Progenitor cell of endocrine pancreas (in vitro differentiated cells): ENCODE data around the gene C12orf56. TPM values are rescaled to one million over a fixed set of nuclear protein-coding genes. Genes with fewer than 3 reads are reported as not detected.
A peak's percentile ranks its signal among the peaks of the same experiment; 100 is the strongest.
"Not testable (repeated sequence)": the region's sequence is repeated elsewhere in the genome, so short reads cannot be mapped to it uniquely, and the experiment has no call there.

Experiments
- DNase-seq: peaks from one replicate; pipeline ENCODE4 v3.0.0; 2021; ENCODE audit warnings: low spot score; ENCODE audit not compliant: unreplicated experiment
- H3K27ac Mint-ChIP-seq: 2 replicates; pipeline ENCODE4 v1.8.0; 2021; ENCODE audit warnings: mild to moderate bottlenecking, moderate library complexity, mixed read lengths
- H3K27me3 Mint-ChIP-seq: 2 replicates; pipeline ENCODE4 v1.8.0; 2021; ENCODE audit warnings: mixed read lengths
- H3K36me3 Mint-ChIP-seq: 2 replicates; pipeline ENCODE4 v1.8.0; 2022; ENCODE audit warnings: mixed read lengths; ENCODE audit not compliant: insufficient read depth
- H3K4me1 Mint-ChIP-seq: 2 replicates; pipeline ENCODE4 v1.8.0; 2021; ENCODE audit warnings: low read depth, mixed read lengths
- H3K4me3 Mint-ChIP-seq: 2 replicates; pipeline ENCODE4 v1.8.0; 2021; ENCODE audit warnings: low read depth, mild to moderate bottlenecking, moderate library complexity, mixed read lengths
- H3K9me3 Mint-ChIP-seq: 2 replicates; pipeline ENCODE4 v1.8.0; 2021; ENCODE audit warnings: low read depth, mixed read lengths
- total RNA-seq: library from RNA; stranded (reverse); gene quantifications from 2 replicates; pipeline ENCODE4 v1.2.1, GENCODE V29; 2021
- TF ChIP-seq, protein P1 (sequence below): fragments of 200-600 bp; sonication (generic); IDR thresholded peaks from one replicate; pipeline ENCODE4 v1.5.0; 2021; ENCODE audit warnings: antibody characterized with exemption, mild to moderate bottlenecking; ENCODE audit not compliant: unreplicated experiment

Gene C12orf56
- total RNA-seq, 1 donor from 2014 or later, result 0.84 TPM

GRCh38 chr12:64221651-64222008 is 168.9 kb downstream of the C12orf56 start:
- H3K4me1 Mint-ChIP-seq, result peaks cover 24% of the 10 kb centered on the region
- H3K36me3 Mint-ChIP-seq, result no peaks in the 10 kb centered on the region
- DNase-seq, result peak; percentile 64
- H3K27me3 Mint-ChIP-seq, result no peaks in the 10 kb centered on the region
- peak overlapping the region; percentile 86 for H3K4me3 Mint-ChIP-seq
- H3K27ac Mint-ChIP-seq, result peak overlapping the region; percentile 97
- TF ChIP-seq, protein P1, sequence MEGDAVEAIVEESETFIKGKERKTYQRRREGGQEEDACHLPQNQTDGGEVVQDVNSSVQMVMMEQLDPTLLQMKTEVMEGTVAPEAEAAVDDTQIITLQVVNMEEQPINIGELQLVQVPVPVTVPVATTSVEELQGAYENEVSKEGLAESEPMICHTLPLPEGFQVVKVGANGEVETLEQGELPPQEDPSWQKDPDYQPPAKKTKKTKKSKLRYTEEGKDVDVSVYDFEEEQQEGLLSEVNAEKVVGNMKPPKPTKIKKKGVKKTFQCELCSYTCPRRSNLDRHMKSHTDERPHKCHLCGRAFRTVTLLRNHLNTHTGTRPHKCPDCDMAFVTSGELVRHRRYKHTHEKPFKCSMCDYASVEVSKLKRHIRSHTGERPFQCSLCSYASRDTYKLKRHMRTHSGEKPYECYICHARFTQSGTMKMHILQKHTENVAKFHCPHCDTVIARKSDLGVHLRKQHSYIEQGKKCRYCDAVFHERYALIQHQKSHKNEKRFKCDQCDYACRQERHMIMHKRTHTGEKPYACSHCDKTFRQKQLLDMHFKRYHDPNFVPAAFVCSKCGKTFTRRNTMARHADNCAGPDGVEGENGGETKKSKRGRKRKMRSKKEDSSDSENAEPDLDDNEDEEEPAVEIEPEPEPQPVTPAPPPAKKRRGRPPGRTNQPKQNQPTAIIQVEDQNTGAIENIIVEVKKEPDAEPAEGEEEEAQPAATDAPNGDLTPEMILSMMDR, result no peak
- no peaks in the 10 kb centered on the region for H3K9me3 Mint-ChIP-seq

- H3K4me3 Mint-ChIP-seq, result no peak overlapping the region
- TF ChIP-seq, protein P1, result no peak
- H3K27ac Mint-ChIP-seq, result peak overlapping the region; percentile 19
- no peak for DNase-seq
- peaks cover 24% of the 10 kb centered on the region for H3K4me1 Mint-ChIP-seq
- no peaks in the 10 kb centered on the region for H3K27me3 Mint-ChIP-seq
- no peaks in the 10 kb centered on the region for H3K9me3 Mint-ChIP-seq
- no peaks in the 10 kb centered on the region for H3K36me3 Mint-ChIP-seq
Observed at GRCh38 chr12:64220046-64220445, 170.5 kb downstream of the C12orf56 start.

DNA sequence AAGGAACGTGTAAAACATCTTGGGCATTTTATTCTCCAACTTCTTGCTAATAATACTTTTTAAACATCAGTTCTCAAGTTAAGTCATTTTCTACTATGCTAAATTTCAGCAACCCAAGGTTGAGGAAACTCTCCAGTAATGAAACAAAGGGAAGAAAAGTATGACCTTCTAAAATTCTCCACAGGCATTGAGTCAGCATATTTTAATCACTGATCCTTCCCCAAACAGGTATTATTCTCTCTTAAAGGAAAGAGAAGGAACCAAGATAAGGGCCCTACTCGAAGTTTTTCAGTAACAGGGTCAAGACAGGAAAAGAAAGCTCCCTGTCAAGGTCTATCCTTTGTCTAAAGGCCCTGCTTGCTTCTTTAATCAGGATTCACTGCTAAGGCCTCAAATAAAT is 171.4 kb downstream of the C12orf56 start:
- TF ChIP-seq, protein P1, result no peak
- H3K9me3 Mint-ChIP-seq, result no peaks in the 10 kb centered on the region
- H3K27ac Mint-ChIP-seq, result peak overlapping the region; percentile 62
- DNase-seq, result no peak
- H3K36me3 Mint-ChIP-seq, result no peaks in the 10 kb centered on the region
- H3K4me3 Mint-ChIP-seq, result peak overlapping the region; percentile 17
- H3K27me3 Mint-ChIP-seq, result no peaks in the 10 kb centered on the region
- peaks cover 24% of the 10 kb centered on the region for H3K4me1 Mint-ChIP-seq

DNA sequence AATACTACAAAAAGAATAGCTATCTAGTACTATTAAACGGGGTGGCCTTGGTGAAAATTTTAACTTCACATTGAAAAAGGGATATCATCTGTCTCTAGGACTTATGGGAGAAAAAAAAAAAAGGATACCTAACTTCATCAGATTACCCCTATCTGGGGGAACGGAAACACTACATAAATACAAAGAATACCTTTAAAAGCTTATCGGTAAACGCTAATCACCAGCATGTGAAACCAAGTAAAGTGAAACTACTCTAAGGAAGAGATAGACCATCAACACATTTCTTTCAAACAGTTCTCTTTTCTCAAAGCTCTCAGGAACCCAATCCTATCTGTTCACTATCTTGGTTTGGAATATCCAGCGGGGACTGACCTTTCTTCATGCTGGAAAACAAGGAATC is 172.0 kb downstream of the C12orf56 start:
- H3K4me1 Mint-ChIP-seq, result peaks cover 24% of the 10 kb centered on the region
- peak overlapping the region; percentile 88 for H3K27ac Mint-ChIP-seq
- no peaks in the 10 kb centered on the region for H3K9me3 Mint-ChIP-seq
- TF ChIP-seq, protein P1, result no peak
- no peaks in the 10 kb centered on the region for H3K36me3 Mint-ChIP-seq
- H3K27me3 Mint-ChIP-seq, result no peaks in the 10 kb centered on the region
- peak overlapping the region; percentile 14 for H3K4me3 Mint-ChIP-seq
- no peak for DNase-seq

DNA sequence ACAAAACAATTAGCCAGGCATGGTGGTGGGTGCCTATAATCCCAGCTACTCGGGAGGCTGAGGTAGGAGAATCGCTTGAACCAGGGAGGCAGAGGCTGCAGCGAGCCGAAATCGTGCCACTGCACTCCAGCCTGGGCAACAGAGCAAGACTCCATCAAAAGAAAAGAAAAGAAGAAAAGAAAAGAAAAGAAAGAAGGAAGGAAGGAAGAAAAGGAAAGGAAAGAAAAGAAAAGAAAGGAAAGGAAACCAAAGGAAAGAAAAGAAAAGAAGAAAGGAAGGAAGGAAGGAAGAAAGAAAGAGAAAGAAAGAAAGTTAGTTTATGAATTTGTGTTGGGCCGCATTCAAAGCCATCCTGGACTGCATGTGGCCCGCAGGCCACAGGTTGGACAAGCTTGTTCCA is 172.9 kb downstream of the C12orf56 start:
- H3K4me3 Mint-ChIP-seq, H3K27ac Mint-ChIP-seq, DNase-seq, H3K27me3 Mint-ChIP-seq, H3K36me3 Mint-ChIP-seq, H3K9me3 Mint-ChIP-seq: not testable (repeated sequence)
- peaks cover 24% of the 10 kb centered on the region for H3K4me1 Mint-ChIP-seq

DNA sequence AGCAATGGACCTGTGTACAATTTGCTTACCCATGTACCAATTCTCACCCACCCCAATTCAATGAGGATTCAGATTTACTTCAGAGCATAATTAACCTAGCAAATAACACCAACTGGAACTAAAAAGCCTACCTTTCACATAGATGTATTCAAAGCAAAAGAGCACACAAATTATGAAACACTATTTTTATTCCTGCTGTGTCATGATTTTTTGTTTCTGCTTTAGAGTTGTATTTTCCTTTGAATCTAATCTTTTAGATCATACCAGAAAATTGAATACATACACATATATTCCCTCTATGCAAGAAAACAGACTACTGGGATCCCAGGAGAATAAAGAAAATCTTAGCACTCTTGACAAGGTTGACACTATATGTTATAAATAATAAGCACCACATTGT is 174.3 kb downstream of the C12orf56 start:
- Mint-ChIP-seq H3K36me3 (peaks cover 4% of the 10 kb centered on the region), H3K4me3 (no peak overlapping the region), H3K27ac (no peak overlapping the region), H3K9me3 (no peaks in the 10 kb centered on the region), H3K4me1 (peaks cover 20% of the 10 kb centered on the region), H3K27me3 (no peaks in the 10 kb centered on the region)
- TF ChIP-seq, protein P1, result no peak
- no peak for DNase-seq

Other genes with a start within 250 kb of the C12orf56 start
- gene KICS2, start 168.5 kb downstream of the C12orf56 start, total RNA-seq, result 6.3 and 6.4 TPM in 2 replicates
- gene XPOT, start 13.6 kb upstream of the C12orf56 start, total RNA-seq, result 65.4 and 73.6 TPM in 2 replicates
- 20.2 and 20.4 TPM in 2 replicates for gene TBK1, start 61.4 kb upstream of the C12orf56 start, total RNA-seq
- gene RASSF3, start 219.7 kb upstream of the C12orf56 start, total RNA-seq, result 18.8 and 20.7 TPM in 2 replicates